ENCODE data around the gene ICAM1.

- no peak for TF ChIP-seq EED (CRISPR knock-in tag; IDR thresholded peaks at IDR 0.05)
- TF ChIP-seq CTCF (CRISPR knock-in tag; IDR thresholded peaks at IDR 0.05): no peak
- no peak for TF ChIP-seq ZHX1 (CRISPR knock-in tag; IDR thresholded peaks at IDR 0.05; ENCODE audit: low read depth)
- TF ChIP-seq NCOA2 (CRISPR knock-in tag; IDR thresholded peaks at IDR 0.05): no peak
- no peak for TF ChIP-seq TOE1 (CRISPR knock-in tag; IDR thresholded peaks at IDR 0.05)
- TF ChIP-seq SRSF9 (IDR thresholded peaks at IDR 0.05; ENCODE audit: borderline replicate concordance, insufficient read depth, low read depth, low read length, poor library complexity, severe bottlenecking): no peak
- TF ChIP-seq EZH2 (conservative IDR thresholded peaks at IDR 0.05; ENCODE audit: low read depth, low read length): no peak
- no peak for TF ChIP-seq ZNF274 (CRISPR knock-in tag; IDR thresholded peaks at IDR 0.05)
Measured at GRCh38 chr19:10243606-10244005, 27.3 kb upstream of the ICAM1 start.

Measured in HepG2 (cell line).